ENCODE data around the gene PLSCR2. TPM values are rescaled to one million over a fixed set of nuclear protein-coding genes. Genes with fewer than 3 reads are reported as not detected.

Gene PLSCR2
- total and polyA plus RNA-seq, 4 donors, result 1.0 to 1.4 TPM; not detected in 2

- intact Hi-C loops (cut with DNase I), result no loop called here
These were observed 82.4 kb downstream of the PLSCR2 start for GRCh38 chr3:146386936-146387335.

GRCh38 chr3:146384786-146385185 is 84.6 kb downstream of the PLSCR2 start:
- ATAC-seq (ENCODE audit: low FRiP score) (no peak), DNase-seq (no peak)
- intact Hi-C loops (cut with DNase I), result no loop called here
- Histone ChIP-seq H3K36me3 (ENCODE audit: control insufficient read depth in 1 of 2, insufficient read depth in 2 of 2, low read length in 1 of 2) (no peaks in the 10 kb centered on the region), H3K4me1 (ENCODE audit: control insufficient read depth in 1 of 2, insufficient read depth in 2 of 2, low read length in 2 of 2) (no peaks in the 10 kb centered on the region), H3K9me3 (ENCODE audit: control insufficient read depth, low read length) (no peaks in the 10 kb centered on the region), H3K4me3 (ENCODE audit: low read length in 2 of 2) (no peak overlapping the region), H3K27me3 (ENCODE audit: control insufficient read depth in 1 of 2, insufficient read depth in 2 of 2, low read length in 1 of 2) (no peaks in the 10 kb centered on the region), H3K27ac (ENCODE audit: low read depth in 1 of 2, low read length in 2 of 2) (no peak overlapping the region)

More at GRCh38 chr3:146386936-146387335, 82.4 kb downstream of the PLSCR2 start:
- H3K36me3 ChIP-seq (ENCODE audit: control insufficient read depth in 1 of 2, insufficient read depth in 2 of 2, low read length in 1 of 2), result no peaks in the 10 kb centered on the region
- DNase-seq (no peak), ATAC-seq (ENCODE audit: low FRiP score) (no peak)
- H3K4me1 ChIP-seq (ENCODE audit: control insufficient read depth in 1 of 2, insufficient read depth in 2 of 2, low read length in 2 of 2), result peaks cover 0 to 2% of the 10 kb centered on the region in 2 donors
- H3K27ac ChIP-seq (ENCODE audit: low read depth in 1 of 2, low read length in 2 of 2), result no peak overlapping the region
- no peaks in the 10 kb centered on the region for H3K9me3 ChIP-seq (ENCODE audit: control insufficient read depth, low read length)
- 88 to 90% methylated on average over 1 of the region's 1 CpG for WGBS, 2 donors
- no peak overlapping the region for H3K4me3 ChIP-seq (ENCODE audit: low read length in 2 of 2)
- H3K27me3 ChIP-seq (ENCODE audit: control insufficient read depth in 1 of 2, insufficient read depth in 2 of 2, low read length in 1 of 2), result no peaks in the 10 kb centered on the region

Other genes with a start within 250 kb of the PLSCR2 start
- 100 to 1,000 TPM in 1 of 2 donors, 10 to 100 TPM in 1; 69.7 to 135 TPM for gene PLSCR4, start 218.5 kb downstream of the PLSCR2 start, total RNA-seq
- 10 to 100 TPM; 33.1 to 65.8 TPM for gene PLSCR4, start 218.5 kb downstream of the PLSCR2 start, polyA plus RNA-seq
- gene PLSCR1, start 75.0 kb upstream of the PLSCR2 start, total RNA-seq, result 100 to 1,000 TPM; 149 to 193 TPM
- 10 to 100 TPM; 52.3 to 68.5 TPM for gene PLSCR1, start 75.0 kb upstream of the PLSCR2 start, polyA plus RNA-seq
- gene PLSCR5, start 135.8 kb upstream of the PLSCR2 start, total RNA-seq, result not detected
- not detected for gene PLSCR5, start 135.8 kb upstream of the PLSCR2 start, polyA plus RNA-seq